HG03097 (cell line): Measurements from ENCODE around the gene BRIX1.

Experiments used
- ATAC-seq: cut with Tn5 transposase; IDR thresholded peaks from one replicate; pipeline ENCODE4 v1.9.1; 2021; ENCODE audit not compliant: unreplicated experiment, low FRiP score

The BRIX1 gene, protein sequence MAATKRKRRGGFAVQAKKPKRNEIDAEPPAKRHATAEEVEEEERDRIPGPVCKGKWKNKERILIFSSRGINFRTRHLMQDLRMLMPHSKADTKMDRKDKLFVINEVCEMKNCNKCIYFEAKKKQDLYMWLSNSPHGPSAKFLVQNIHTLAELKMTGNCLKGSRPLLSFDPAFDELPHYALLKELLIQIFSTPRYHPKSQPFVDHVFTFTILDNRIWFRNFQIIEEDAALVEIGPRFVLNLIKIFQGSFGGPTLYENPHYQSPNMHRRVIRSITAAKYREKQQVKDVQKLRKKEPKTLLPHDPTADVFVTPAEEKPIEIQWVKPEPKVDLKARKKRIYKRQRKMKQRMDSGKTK

DNA sequence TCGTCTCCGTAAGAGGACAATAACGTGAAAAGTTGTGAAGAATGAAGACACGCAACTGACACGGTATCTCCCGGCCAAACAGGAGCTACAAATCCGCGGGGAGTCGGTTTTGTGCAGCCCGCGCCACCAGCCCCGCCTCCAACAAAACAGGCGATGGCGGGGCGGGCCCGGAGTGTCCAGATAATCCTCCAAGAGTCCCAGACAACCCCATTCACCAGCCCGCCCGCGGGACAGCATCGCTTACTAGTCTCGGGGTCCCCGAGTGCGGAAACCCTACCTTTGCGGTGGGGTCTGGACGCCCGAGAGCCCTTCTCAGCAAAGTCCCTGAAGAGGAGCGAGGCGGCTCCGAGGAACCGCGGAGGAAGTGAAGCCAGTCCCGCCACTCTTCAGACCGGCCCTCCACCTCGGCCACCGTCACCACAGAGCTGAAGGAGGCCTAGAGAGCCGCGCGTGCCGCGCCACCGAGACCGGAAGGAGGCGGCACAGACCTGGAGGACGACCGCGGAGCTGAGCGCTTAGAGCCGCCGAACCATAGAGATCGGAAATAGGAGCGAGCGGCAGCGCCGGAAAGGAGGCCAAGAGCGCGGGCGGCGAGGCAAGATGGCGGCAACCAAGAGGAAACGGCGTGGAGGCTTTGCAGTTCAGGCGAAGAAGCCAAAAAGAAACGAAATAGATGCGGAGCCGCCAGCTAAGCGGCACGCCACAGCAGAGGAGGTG is at the start of gene BRIX1, which contains the start of gene RAD1:
Gene BRIX1, plus strand, starts transcription at position 573 of the 717 bp plus-strand sequence. Its CDS starts 28 bp downstream, at position 601.
Gene RAD1, minus strand, starts transcription at position 366 of the 717 bp plus-strand sequence. CDS start 612 bp downstream, outside the sequence.
- ATAC-seq, result peak; percentile 99

DNA sequence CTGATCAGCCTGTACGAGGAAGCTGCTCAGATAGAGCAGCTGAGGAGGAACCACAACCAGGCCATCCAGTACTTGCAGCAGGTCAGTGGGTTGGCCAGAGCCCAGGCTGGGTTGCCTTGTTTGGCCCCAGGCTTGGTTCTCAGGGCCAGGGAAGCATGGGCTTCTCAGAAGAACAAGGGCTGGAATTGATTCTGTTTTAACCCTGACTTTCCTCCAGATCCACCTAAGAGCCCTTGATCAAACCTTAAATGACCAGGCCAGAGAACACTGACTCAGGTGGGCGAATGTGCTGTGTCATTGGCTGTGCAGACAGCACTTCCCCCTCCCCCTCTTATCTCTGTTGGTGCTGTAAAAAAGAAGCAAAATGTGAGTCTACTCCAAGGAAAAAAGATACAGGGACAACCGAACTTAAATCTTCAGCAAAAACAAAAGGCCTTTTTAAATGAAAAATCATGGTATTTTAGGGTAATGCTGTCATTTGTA is 48.5 kb upstream of the BRIX1 start:
- ATAC-seq, result no peak

DNA sequence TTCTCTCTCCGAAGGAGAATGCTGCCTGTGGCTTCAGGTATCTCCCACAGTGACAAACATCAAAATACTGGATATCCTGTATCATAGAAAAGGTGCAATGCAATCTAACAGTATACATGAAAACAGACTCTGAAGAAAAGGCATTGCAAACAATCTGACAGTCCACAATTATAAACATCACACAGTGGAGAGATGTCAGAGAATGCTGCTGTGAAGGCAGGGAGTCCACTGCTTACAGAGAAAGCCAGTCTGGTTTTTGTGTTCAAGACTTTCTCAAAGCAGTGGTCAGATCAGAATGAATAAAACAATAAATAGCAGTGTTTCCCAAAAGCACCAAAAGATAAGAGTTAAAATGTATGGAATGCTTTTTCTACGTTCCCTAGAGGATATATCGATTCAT is 47.9 kb upstream of the BRIX1 start:
- no peak for ATAC-seq

DNA sequence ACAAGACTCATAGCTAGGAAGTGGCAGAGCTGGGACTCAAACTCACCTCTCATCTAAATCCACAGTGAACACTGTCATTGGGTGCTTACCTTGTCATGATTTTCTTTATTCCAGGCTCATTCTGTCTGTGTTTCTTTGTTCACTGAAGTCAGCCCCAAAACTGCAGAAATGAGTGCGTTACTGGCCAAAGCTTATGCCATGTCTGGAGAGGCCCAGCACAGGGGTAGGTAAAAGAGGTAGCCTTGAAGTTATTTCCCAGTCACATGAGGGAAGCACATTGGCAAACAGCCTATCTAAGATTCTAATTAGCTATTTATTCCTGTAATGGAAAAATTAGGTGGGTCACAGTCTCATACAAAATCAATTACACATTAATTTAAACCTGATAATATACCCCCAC is 46.7 kb upstream of the BRIX1 start:
- no peak for ATAC-seq

DNA sequence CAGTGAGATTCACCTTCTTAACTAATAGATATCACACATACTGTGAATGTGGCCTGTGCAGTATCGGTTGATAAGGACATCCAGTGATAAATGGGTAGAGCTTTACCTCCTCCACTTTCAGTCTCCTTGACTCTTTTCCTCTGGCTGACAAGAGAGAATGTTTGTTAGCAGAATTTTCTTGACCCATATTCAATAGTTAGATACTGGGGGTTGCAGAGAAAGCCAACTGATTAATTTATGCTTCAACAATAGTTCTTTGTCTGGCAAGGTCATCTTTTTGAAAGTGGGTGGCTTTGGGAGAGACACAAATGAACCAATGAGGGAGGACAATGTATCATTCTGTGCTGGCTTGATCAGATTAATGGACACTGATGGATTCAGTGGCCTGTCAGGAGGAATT is 46.3 kb upstream of the BRIX1 start:
- no peak for ATAC-seq

DNA sequence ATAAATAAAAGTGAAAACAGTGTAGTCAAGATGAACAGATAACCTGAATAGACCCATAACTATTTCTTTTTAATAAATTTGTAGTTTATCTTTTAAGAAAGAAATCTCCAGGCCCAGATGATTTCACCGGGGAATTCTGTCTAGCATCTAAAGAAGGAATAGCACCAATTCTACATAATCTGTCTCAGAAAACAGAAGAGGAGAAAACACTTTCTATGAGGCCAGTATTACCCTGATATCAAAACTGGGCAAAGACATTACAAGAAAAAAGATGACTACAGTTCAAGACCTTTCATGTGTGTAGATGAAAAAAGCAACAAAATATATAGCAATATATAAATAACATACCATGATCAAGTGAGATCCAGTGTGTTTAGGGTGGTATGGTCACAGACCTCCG is 45.1 kb upstream of the BRIX1 start:
- ATAC-seq, result no peak

DNA sequence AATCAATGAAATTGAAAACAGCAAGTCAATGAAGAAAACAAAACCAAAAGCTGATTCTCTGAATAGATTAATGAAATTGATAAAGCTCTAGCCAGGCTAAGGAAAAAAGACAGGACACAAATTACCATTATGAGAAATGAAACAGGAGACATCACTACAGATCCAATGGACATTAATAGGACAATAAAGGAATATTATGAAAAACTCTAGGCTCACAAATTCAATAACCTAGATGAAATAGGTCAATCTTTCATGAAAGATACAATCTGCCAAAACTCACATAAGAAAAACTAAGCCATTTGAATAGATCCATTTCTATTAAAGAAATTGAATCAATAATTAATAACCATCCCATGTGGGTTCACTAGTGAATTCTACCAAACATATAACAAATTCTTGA is 39.2 kb upstream of the BRIX1 start:
- no peak for ATAC-seq

DNA sequence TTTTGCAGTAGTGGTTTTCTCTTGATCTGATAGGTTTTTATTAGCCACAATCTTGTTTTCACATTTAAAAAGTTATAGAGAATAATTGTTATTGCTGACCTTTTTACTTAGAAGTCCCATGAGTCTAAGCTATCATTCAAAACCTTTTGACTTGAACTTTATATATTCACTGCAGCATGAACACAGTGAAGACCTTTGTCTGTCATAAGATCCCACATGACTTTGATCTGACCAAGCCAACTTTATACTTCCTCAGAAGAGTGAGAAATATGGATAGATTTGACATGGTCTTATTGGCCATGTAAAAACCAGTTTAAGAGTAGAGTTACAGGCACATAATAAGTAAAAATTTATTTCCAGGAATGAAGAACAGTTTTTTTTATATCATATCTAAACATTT is 34.3 kb upstream of the BRIX1 start:
- ATAC-seq, result no peak

DNA sequence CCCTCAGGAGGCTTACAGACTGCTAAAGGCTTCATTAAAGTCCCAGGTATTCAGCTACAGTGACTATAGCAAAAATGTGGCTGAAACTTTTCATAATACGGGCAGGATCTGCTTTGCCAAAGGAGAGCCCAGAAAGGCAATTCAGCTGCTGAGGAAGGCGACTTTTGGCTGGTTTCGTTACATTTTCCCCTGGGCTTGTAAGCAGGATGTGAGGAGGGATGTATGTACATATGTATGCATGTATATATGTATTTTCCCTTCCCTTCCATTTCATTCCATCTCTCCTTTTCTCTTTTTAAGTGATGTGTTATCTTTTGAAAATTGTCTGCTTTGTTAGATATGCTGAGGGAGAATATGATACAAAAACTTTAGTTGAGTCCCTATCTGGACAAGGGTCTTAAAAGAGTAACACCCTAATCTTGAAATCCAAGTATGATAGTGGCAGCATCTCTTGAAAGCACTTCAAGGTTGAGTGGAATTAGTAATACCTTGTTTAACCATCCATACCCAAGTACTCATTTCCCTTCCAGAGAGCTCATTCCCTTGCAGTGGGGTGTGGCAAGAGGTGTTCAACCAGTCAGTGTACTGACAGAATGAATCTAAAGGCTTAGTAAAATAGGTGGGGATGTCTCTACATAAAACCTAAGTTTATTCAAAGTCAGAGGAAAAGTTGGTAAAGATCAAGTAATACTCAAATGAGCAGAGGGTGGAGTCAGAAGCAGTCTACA is 29.0 kb upstream of the BRIX1 start:
- no peak for ATAC-seq

DNA sequence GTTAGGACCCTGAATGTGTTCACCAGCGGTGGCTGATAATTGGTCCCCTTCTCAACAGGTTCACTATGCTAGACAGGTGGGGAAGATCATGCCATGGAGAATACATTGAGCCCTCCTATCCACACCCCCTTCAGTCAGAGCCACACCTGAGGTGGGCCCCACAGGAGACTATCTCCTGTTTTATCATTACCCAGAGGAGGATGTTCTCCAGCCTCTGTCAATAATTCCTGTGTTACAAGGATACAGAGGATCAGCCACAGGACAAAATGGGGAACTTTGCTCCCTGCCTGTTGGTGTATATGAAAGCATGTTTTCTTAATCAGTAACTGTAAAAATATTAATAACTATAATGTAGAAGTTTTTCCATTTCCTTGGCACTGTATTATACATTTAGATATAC is 26.1 kb upstream of the BRIX1 start:
- ATAC-seq, result no peak

DNA sequence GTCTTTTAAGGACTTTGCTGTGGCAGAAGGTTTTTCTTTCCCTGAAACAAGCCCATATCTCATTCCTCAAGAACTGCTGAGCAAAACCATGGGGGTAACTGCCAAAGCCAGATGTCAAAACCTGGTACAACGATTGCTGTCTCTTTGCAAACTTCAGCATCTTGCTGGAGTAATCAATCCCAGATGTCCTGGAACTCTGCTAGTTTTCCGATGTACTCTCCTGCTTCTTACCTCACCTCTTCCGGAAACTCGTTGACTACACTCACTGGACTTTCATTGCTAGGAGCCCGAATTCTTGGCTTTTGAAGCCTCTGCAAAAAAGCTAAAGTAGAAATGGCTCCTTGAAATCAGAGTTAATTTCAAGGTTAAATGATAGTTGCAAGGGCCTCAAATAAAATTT is 23.5 kb upstream of the BRIX1 start:
- no peak for ATAC-seq

DNA sequence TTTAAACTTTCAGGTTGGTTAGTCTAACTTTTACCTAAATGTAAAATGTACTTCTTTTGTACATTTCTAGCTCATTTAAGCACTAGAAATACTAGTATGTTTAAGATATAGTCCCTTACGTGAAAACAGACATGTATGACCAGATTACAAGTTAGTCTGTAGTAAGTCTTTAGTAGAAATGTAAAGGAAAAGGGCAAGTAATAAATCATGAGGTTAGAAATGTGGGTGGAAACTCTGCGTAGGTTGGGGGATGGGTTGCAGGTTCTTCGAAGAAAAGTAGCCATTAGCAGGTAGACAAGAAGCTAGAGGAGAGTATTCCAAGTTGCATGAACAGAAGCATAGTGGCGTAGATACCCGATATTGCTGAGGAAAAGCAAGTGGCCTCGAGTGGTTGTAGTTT is 23.1 kb upstream of the BRIX1 start:
- no peak for ATAC-seq

DNA sequence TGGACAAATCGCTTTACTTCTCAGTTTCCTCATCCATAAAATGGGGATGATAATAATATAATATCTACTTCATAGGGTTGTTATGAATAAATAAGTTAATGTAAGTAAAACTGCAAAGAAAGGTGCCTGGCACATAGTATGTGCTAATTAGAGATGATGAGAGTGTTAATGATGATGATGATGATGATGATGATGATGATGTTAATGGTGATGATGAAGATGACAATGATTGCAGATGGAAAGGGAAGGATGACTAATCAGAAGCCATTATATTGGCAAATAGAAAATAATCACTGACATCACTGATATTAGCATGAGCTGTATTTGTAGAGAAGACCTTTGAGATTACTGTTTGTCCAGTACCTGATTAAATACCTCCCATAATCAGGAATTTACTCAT is 20.8 kb upstream of the BRIX1 start:
- ATAC-seq, result no peak

DNA sequence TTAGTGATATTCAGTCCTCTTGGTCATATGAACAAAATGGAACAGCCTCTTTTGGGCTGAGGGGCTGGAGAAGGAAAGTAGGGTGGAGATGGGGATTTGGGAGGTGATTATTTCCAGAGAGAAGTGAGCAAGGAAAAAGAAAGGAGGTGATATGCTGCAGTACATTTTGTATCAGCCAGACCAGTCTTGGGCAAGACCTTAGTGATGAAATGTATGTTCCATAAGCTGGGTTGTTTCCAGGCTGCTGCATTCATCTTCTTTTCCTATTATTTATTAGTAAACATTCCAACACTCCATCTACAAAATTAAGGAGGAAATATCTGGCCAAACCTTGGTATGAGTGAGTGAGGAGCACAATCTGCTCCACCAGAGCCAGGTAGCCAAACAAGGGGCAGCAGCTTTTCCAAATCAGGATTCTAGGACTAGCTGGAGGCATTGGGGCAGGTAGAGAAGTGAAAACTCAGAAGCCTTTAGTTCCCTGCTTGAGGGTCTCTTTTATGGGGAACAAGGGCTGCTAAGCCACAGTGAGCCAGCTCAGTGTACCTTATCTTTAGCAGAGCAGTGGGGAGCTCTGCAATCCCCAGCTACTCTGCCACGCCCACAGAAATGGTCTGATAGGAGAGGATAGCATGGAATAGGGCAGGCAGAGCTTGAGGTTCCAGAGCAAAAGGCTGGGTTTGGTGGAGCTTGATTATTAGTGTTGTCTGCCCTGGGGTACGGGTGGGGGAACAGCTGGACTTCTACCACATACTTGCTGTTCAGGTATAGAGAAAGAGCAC is 19.7 kb upstream of the BRIX1 start:
- no peak for ATAC-seq

DNA sequence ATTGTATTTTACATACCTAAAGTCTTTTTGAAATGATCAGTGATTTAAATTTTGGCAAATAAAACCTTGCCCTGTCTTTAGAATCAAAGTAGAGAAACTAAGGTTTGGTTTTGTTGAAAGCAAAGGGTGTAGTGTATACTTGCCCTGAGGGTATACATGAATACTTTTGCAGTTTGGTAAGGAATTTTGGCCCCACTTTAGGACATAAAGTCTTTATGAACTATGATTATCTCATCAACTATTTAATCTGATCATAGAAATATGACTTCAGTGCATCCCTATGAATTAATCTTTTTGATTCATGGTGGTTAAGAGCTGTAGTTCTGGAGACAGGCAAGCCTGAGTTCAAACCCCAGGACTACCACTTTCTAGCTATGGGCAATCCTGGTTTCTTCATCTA is 17.9 kb upstream of the BRIX1 start:
- ATAC-seq, result no peak

DNA sequence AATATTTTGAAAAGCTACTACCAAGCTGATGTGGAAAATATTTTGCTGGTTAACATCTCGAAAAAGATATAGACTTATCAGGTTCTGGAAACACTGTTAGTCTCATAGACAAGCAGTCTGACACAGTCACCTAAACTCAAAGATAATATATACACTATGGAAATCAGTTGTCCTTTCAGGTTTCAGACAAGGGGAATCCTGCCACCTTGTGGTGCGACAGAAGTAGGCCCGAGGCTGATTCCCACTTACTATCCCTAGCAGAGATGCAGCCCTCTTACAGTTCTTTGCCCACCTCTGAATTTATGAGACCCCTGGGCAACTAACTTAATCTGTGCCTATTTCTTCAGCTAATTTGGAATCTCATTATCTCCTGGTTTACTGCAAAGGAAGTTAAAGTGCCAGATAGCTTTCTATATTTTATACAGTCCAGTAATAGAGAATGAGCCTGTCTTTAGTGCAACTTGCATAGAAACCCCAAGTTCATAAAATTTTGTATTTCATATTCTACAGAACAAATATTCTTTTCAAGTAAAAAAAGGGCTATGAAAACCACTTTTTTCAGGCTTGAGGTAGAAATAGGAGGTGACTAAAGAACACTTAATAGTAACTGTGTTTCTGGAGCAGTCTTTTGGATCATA is 17.1 kb upstream of the BRIX1 start:
- peak; percentile 75 for ATAC-seq

DNA sequence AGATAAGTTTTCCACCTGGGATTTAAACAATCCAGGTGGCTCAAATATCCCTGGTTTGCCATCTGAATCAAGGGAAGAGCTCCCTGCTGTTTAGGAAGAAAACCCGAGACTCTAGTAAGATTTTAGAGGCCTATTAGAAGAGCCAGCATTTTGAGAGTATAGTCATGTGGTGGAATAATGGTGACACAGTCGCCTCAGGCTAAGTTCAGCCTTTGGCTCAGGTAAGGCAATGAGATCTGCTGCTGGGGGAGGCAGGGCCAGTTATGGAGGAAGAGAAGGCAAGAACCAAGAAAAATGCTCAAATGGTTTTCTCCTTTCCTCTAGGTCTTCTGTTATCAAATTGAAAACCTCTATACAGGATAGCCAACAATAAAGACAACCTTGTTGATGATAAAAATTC is 16.4 kb upstream of the BRIX1 start:
- no peak for ATAC-seq

DNA sequence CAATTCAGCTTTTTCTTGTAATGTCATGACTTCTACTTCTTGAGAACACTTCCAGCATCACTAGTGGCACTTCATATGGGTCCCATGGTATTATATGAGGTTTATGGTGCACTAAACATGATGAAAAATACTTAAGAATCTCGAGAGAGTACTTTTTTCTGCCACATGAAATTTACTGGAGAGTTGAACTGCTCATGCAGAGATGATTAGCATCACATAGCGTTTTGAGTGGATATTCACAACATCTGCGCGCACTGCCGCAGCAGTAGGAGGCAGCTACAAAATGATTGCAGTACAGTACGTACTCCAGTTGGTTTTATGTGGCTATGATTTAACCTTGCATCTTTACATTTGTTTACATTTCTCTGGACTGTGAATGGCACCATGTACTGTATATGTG is 14.9 kb upstream of the BRIX1 start:
- ATAC-seq, result no peak

DNA sequence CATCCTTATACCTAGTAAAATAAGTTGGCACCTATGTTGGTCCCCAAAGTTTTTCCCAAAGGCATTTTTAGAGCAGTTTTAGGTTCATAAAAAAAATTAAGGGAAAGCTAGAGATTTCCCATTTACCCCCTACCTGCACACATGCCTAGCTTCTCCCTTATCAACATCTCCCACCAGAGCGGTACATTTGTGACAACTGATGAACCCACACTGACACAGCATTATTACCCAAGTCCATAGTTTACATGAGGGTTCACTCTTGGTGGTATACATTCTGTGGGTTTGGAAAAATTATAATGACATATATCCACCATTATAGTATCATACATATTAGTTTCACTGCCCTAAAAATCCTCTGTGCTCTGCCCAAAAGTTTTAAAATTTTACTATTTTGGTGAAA is 12.3 kb upstream of the BRIX1 start:
- no peak for ATAC-seq

DNA sequence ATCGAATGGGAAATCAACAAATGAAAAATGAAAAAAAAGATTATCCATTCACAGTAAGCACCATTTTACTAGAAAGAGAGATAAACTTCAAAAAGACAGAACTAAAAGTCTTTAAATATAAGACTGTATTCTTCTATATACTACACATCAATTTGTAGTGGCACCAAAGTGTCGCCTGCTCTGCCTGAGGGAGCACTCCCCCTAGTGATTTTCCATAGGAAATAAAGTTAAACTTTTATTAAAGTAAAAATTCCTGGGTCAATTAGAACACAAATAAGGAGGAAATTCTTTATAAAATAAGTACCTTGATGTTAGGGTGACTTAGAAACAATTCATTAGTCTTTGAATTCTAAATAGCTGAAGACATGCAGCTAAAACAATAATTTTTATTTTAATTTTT is 9.9 kb upstream of the BRIX1 start:
- no peak for ATAC-seq
